K562 (cell line): Measurements from ENCODE around the gene ARHGEF9. TPM values are rescaled to one million over a fixed set of nuclear protein-coding genes. Genes with fewer than 3 reads are reported as not detected.
"Not testable (repeated sequence)": the region's sequence is repeated elsewhere in the genome, so short reads cannot be mapped to it uniquely, and the experiment has no call there.

Source experiments
- ATAC-seq: fragments of 200-7000 bp; cut with Tn5 transposase; 3 replicates; pipeline ENCODE4 v1.9.1; 2020; ENCODE audit warnings: moderate library complexity
- BruUV-seq: library from RNA; stranded (reverse); fragments of 400-500 nt; replicated peaks from 2 replicates; lab custom pipeline; 2021; lab: Mats Ljungman, UMichigan
- CTCF ChIA-PET: fragments of 300-600 bp; formaldehyde crosslinking; extraction: SDS; loops from one replicate; lab custom pipeline; 2021; ENCODE audit warnings: low intra/inter-chr PET ratio; lab: Yijun Ruan, JAX
- POLR2A ChIA-PET: fragments of 300-600, 350-650 bp; sonication (Branson Sonifier 250); formaldehyde crosslinking; extraction: SDS; loops from one replicate; lab custom pipeline; 2021; ENCODE audit warnings: antibody characterized with exemption, inconsistent platforms; lab: Yijun Ruan, JAX
- DNase-seq, 4 experiments: peaks; one replicate each; pipeline versions ENCODE4 v3.0.0 to v3.0.0-alpha.2; 2011 to 2018; ENCODE audit warnings: low spot score in 3 of 4, mixed read lengths in 3 of 4; ENCODE audit errors: extremely low read depth in 1 of 4
- FAIRE-seq: peaks from 2 replicates; lab custom pipeline; 2011; peaks lifted over from hg19 to GRCh38; lab: Jason Lieb, UNC
- H2AFZ ChIP-seq: 2 replicates; pipeline ENCODE4 v1.6.0; 2011; ENCODE audit warnings: low read depth, low read length, control low read depth, inconsistent platforms
- H3K27ac ChIP-seq: fragments of 200-600 bp; 3 replicates; pipeline ENCODE4 v1.8.0; 2011; ENCODE audit warnings: low read depth, mild to moderate bottlenecking, control low read depth, inconsistent platforms, low read length, moderate library complexity, mixed read lengths; ENCODE audit errors: extremely low read depth
- H3K27me3 ChIP-seq, 2 experiments: fragments of 300-600 bp in 1 of 2; 2 replicates in 1 of 2; 3 replicates in 1 of 2; pipeline versions ENCODE4 v1.6.0 to v1.8.0; 2011; ENCODE audit warnings: inconsistent platforms in 2 of 2, low read length in 2 of 2, mild to moderate bottlenecking in 1 of 2, mixed read lengths in 1 of 2, moderate library complexity in 1 of 2; ENCODE audit not compliant: control insufficient read depth in 2 of 2, insufficient read depth in 2 of 2
- H3K36me3 ChIP-seq: fragments of 300-600 bp; 3 replicates; pipeline ENCODE4 v1.8.0; 2011; ENCODE audit warnings: mild to moderate bottlenecking, low read length, inconsistent platforms; ENCODE audit not compliant: control insufficient read depth, insufficient read depth
- H3K4me1 ChIP-seq, 2 experiments: fragments of 200-600 bp in 1 of 2; replicated peaks in 1 of 2; 2 replicates in 1 of 2; 3 replicates in 1 of 2; pipeline versions ENCODE4 v1.5.1 to v1.8.0; 2011; ENCODE audit warnings: inconsistent platforms in 2 of 2, low read length in 2 of 2, mild to moderate bottlenecking in 1 of 2, mixed read lengths in 1 of 2, moderate library complexity in 1 of 2; ENCODE audit not compliant: control insufficient read depth in 2 of 2, insufficient read depth in 2 of 2
- H3K4me2 ChIP-seq: 2 replicates; pipeline ENCODE4 v1.6.1; 2011; ENCODE audit warnings: low read length, control low read depth, inconsistent platforms, mixed read lengths; ENCODE audit not compliant: insufficient read depth
- H3K4me3 ChIP-seq: fragments of 200-600 bp; sonication (generic), shearing (Covaris generic); 2 replicates; pipeline ENCODE4 v1.5.1; 2016; ENCODE audit warnings: control low read depth, inconsistent platforms
- H3K79me2 ChIP-seq: fragments of 200-600 bp; 3 replicates; pipeline ENCODE4 v1.8.0; 2011; ENCODE audit warnings: low read length, inconsistent platforms; ENCODE audit not compliant: control insufficient read depth, insufficient read depth
- H3K9ac ChIP-seq, 2 experiments: 2 replicates each; pipeline versions ENCODE4 v1.6.0 to v1.6.1; 2011; ENCODE audit warnings: low read depth in 2 of 2, low read length in 2 of 2, control low read depth in 1 of 2, inconsistent platforms in 1 of 2, mild to moderate bottlenecking in 1 of 2, mixed read lengths in 1 of 2; ENCODE audit not compliant: insufficient read depth in 1 of 2
- H3K9me1 ChIP-seq: one replicate; pipeline ENCODE4 v1.6.0; 2011; ENCODE audit warnings: inconsistent platforms, mild to moderate bottlenecking, low read length, moderate library complexity; ENCODE audit not compliant: control insufficient read depth, insufficient read depth
- H3K9me3 ChIP-seq: replicated peaks from 2 replicates; pipeline ENCODE4 v1.5.1; 2011; ENCODE audit warnings: low read depth, low read length, inconsistent platforms; ENCODE audit not compliant: control insufficient read depth, insufficient read depth
- H4K20me1 ChIP-seq: replicated peaks from 2 replicates; pipeline ENCODE4 v1.6.1; 2011; ENCODE audit warnings: low read length, inconsistent platforms, mixed read lengths; ENCODE audit not compliant: control insufficient read depth, insufficient read depth
- ASH1L ChIP-seq: fragments of 450-650 bp; IDR thresholded peaks from 2 replicates; pipeline ENCODE4 v1.6.1; 2018; ENCODE audit warnings: borderline replicate concordance, mild to moderate bottlenecking, low read depth; ENCODE audit not compliant: partially characterized antibody
- C11orf30 ChIP-seq: fragments of 450-650 bp; IDR thresholded peaks from 2 replicates; pipeline ENCODE4 v1.6.1; 2016; ENCODE audit warnings: low read depth, mild to moderate bottlenecking
- KLF6 ChIP-seq: fragments of 250-450 bp; sonication (Bioruptor Pico); IDR thresholded peaks from 2 replicates; pipeline ENCODE4 v1.4.0; 2020; ENCODE audit warnings: mild to moderate bottlenecking, moderate library complexity, borderline replicate concordance
- MAFK ChIP-seq: IDR thresholded peaks from 2 replicates; pipeline ENCODE4 v1.6.1; 2011; ENCODE audit warnings: low read length, improper control_type of control experiment
- PCBP1 ChIP-seq: fragments of 200-400 bp; formaldehyde crosslinking; IDR thresholded peaks from 2 replicates; pipeline ENCODE4 v1.6.1; 2018; ENCODE audit warnings: mild to moderate bottlenecking, low read depth, low read length; ENCODE audit not compliant: poor library complexity, severe bottlenecking
- PHF21A ChIP-seq: fragments of 450-650 bp; IDR thresholded peaks from 2 replicates; pipeline ENCODE4 v1.6.1; 2017; ENCODE audit warnings: low read depth, borderline replicate concordance
- RBM39 ChIP-seq: fragments of 200-400 bp; formaldehyde crosslinking; optimal IDR thresholded peaks from 2 replicates; pipeline ENCODE3; 2018; ENCODE audit warnings: low read depth, low read length
- TCF15 ChIP-seq: fragments of 250-450 bp; sonication (Bioruptor Pico); IDR thresholded peaks from 2 replicates; pipeline ENCODE4 v1.8.0; 2022; ENCODE audit warnings: moderate library complexity, mild to moderate bottlenecking, inconsistent platforms
- ZBTB43 ChIP-seq: sonication (generic); formaldehyde crosslinking; IDR thresholded peaks from 2 replicates; pipeline ENCODE4 v1.8.0; 2023; ENCODE audit warnings: mild to moderate bottlenecking, missing genetic modification reagents
- ZFP30 ChIP-seq: fragments of 250-450 bp; sonication (Bioruptor Pico); IDR thresholded peaks from 2 replicates; pipeline ENCODE4 v1.8.0; 2022; ENCODE audit warnings: moderate library complexity, mild to moderate bottlenecking, inconsistent platforms, borderline replicate concordance
- ZNF592 ChIP-seq: fragments of 450-650 bp; IDR thresholded peaks from 2 replicates; pipeline ENCODE4 v1.6.1; 2017; ENCODE audit warnings: antibody characterized with exemption, mild to moderate bottlenecking
- WGBS: fragments of 100-300 bp; shearing (Covaris generic); methylation state at CpG from one replicate; pipeline ENCODE4 v1.1.6; 2016; ENCODE audit warnings: low coverage, mixed read lengths; ENCODE audit not compliant: insufficient coverage; ENCODE audit errors: missing lambda C conversion rate; 5-methylcytosine and 5-hydroxymethylcytosine counted together
- in situ Hi-C: fragments of 300-500 bp; cut with MboI; formaldehyde crosslinking; loops from 4 replicates; pipeline ENCODE4 v1.15.0; 2018; ENCODE audit warnings: inconsistent platforms, mixed read lengths
- intact Hi-C: fragments of 100-400 bp; cut with micrococcal nuclease; formaldehyde crosslinking; loops from 2 replicates; pipeline ENCODE4 v1.14.2; 2022
- polyA plus RNA-seq, 8 experiments: library from polyadenylated mRNA; depleted of rRNA in 4 of 8; stranded (reverse) in 5 of 8; unstranded in 3 of 8; fragments of >200 nt; fragmentation: Nextera tagmentation in 2 of 8; fragmentation: Illumina TruSeq in 1 of 8; extraction: Ambion mirVana in 2 of 8; extraction: Trizol in 1 of 8; gene quantifications; 2 replicates each; pipeline versions ENCODE4 v1.2.1 to v1.2.3, GENCODE V29; 2011 to 2014; ENCODE audit warnings: inconsistent platforms in 1 of 8, missing spikeins in 1 of 8
- total RNA-seq, 7 experiments: library from RNA; depleted of rRNA in 6 of 7; stranded (reverse); fragments of >200 nt in 6 of 7; fragmentation: Illumina TruSeq in 2 of 7; extraction: Trizol in 2 of 7; gene quantifications; 2 replicates each; pipeline versions ENCODE4 v1.2.1 to v1.2.3, GENCODE V29; 2011 to 2021; ENCODE audit warnings: low replicate concordance in 1 of 7

ARHGEF9 gene
- total and polyA plus RNA-seq, 9 of the 15 experiments (the other 6 are each of a cell fraction or from before 2014, with no cell fraction given) = 0.09 to 0.24 (median 0.15) TPM; not detected in 2

- TF ChIP-seq TCF15 (CRISPR knock-in tag) = no peak
- no peak for TF ChIP-seq PCBP1
- TF ChIP-seq ASH1L = no peak
- TF ChIP-seq KLF6 = no peak
- TF ChIP-seq ZBTB43 (CRISPR knock-in tag) = no peak
- TF ChIP-seq C11orf30 = peak; percentile 24; the same call in 1 of the 2 replicates
- no peak for TF ChIP-seq ZNF592
- peak; percentile 80 for TF ChIP-seq MAFK
- TF ChIP-seq PHF21A = no peak
- TF ChIP-seq ZFP30 = no peak
- TF ChIP-seq RBM39 = no peak
- TF ChIP-seq, all 486 proteins: peak for 5
These were observed at the start of gene ARHGEF9 (continued) for GRCh38 chrX:63784902-63785707.

- H3K9me1 ChIP-seq, H3K4me2 ChIP-seq, CTCF ChIA-PET, in situ Hi-C loops, BruUV-seq, H4K20me1 ChIP-seq, H3K27me3 ChIP-seq, H2AFZ ChIP-seq, H3K9me3 ChIP-seq, H3K79me2 ChIP-seq, intact Hi-C loops, H3K36me3 ChIP-seq, H3K9ac ChIP-seq, H3K4me1 ChIP-seq, POLR2A ChIA-PET, ATAC-seq, H3K4me3 ChIP-seq, DNase-seq, H3K27ac ChIP-seq, FAIRE-seq: not testable (repeated sequence)
- 3% methylated on average over 10 of the region's 23 CpGs for WGBS
These were observed 40.4 kb upstream of the ARHGEF9 start for GRCh38 chrX:63825446-63825845.
